K562 (cell line): ENCODE results near the gene SRD5A1. TPM values are rescaled to one million over a fixed set of nuclear protein-coding genes. Genes with fewer than 3 reads are reported as not detected.

ENCODE experiments used
- ATAC-seq: fragments of 200-7000 bp; cut with Tn5 transposase; 3 replicates; pipeline ENCODE4 v1.9.1; 2020; ENCODE audit warnings: moderate library complexity
- BruUV-seq: library from RNA; stranded (reverse); fragments of 400-500 nt; replicated peaks from 2 replicates; lab custom pipeline; 2021; lab: Mats Ljungman, UMichigan
- CTCF ChIA-PET: fragments of 300-600 bp; formaldehyde crosslinking; extraction: SDS; loops from one replicate; lab custom pipeline; 2021; ENCODE audit warnings: low intra/inter-chr PET ratio; lab: Yijun Ruan, JAX
- POLR2A ChIA-PET: fragments of 300-600, 350-650 bp; sonication (Branson Sonifier 250); formaldehyde crosslinking; extraction: SDS; loops from one replicate; lab custom pipeline; 2021; ENCODE audit warnings: antibody characterized with exemption, inconsistent platforms; lab: Yijun Ruan, JAX
- DNase-seq, 4 experiments: peaks; one replicate each; pipeline versions ENCODE4 v3.0.0 to v3.0.0-alpha.2; 2011 to 2018; ENCODE audit warnings: low spot score in 3 of 4, mixed read lengths in 3 of 4; ENCODE audit errors: extremely low read depth in 1 of 4
- FAIRE-seq: peaks from 2 replicates; lab custom pipeline; 2011; peaks lifted over from hg19 to GRCh38; lab: Jason Lieb, UNC
- H2AFZ ChIP-seq: 2 replicates; pipeline ENCODE4 v1.6.0; 2011; ENCODE audit warnings: low read depth, low read length, control low read depth, inconsistent platforms
- H3K27ac ChIP-seq: fragments of 200-600 bp; 3 replicates; pipeline ENCODE4 v1.8.0; 2011; ENCODE audit warnings: low read depth, mild to moderate bottlenecking, control low read depth, inconsistent platforms, low read length, moderate library complexity, mixed read lengths; ENCODE audit errors: extremely low read depth
- H3K27me3 ChIP-seq, 2 experiments: fragments of 300-600 bp in 1 of 2; 2 replicates in 1 of 2; 3 replicates in 1 of 2; pipeline versions ENCODE4 v1.6.0 to v1.8.0; 2011; ENCODE audit warnings: inconsistent platforms in 2 of 2, low read length in 2 of 2, mild to moderate bottlenecking in 1 of 2, mixed read lengths in 1 of 2, moderate library complexity in 1 of 2; ENCODE audit not compliant: control insufficient read depth in 2 of 2, insufficient read depth in 2 of 2
- H3K36me3 ChIP-seq: fragments of 300-600 bp; 3 replicates; pipeline ENCODE4 v1.8.0; 2011; ENCODE audit warnings: mild to moderate bottlenecking, low read length, inconsistent platforms; ENCODE audit not compliant: control insufficient read depth, insufficient read depth
- H3K4me1 ChIP-seq, 2 experiments: fragments of 200-600 bp in 1 of 2; replicated peaks in 1 of 2; 2 replicates in 1 of 2; 3 replicates in 1 of 2; pipeline versions ENCODE4 v1.5.1 to v1.8.0; 2011; ENCODE audit warnings: inconsistent platforms in 2 of 2, low read length in 2 of 2, mild to moderate bottlenecking in 1 of 2, mixed read lengths in 1 of 2, moderate library complexity in 1 of 2; ENCODE audit not compliant: control insufficient read depth in 2 of 2, insufficient read depth in 2 of 2
- H3K4me2 ChIP-seq: 2 replicates; pipeline ENCODE4 v1.6.1; 2011; ENCODE audit warnings: low read length, control low read depth, inconsistent platforms, mixed read lengths; ENCODE audit not compliant: insufficient read depth
- H3K4me3 ChIP-seq: fragments of 200-600 bp; sonication (generic), shearing (Covaris generic); 2 replicates; pipeline ENCODE4 v1.5.1; 2016; ENCODE audit warnings: control low read depth, inconsistent platforms
- H3K79me2 ChIP-seq: fragments of 200-600 bp; 3 replicates; pipeline ENCODE4 v1.8.0; 2011; ENCODE audit warnings: low read length, inconsistent platforms; ENCODE audit not compliant: control insufficient read depth, insufficient read depth
- H3K9ac ChIP-seq, 2 experiments: 2 replicates each; pipeline versions ENCODE4 v1.6.0 to v1.6.1; 2011; ENCODE audit warnings: low read depth in 2 of 2, low read length in 2 of 2, control low read depth in 1 of 2, inconsistent platforms in 1 of 2, mild to moderate bottlenecking in 1 of 2, mixed read lengths in 1 of 2; ENCODE audit not compliant: insufficient read depth in 1 of 2
- H3K9me1 ChIP-seq: one replicate; pipeline ENCODE4 v1.6.0; 2011; ENCODE audit warnings: inconsistent platforms, mild to moderate bottlenecking, low read length, moderate library complexity; ENCODE audit not compliant: control insufficient read depth, insufficient read depth
- H3K9me3 ChIP-seq: replicated peaks from 2 replicates; pipeline ENCODE4 v1.5.1; 2011; ENCODE audit warnings: low read depth, low read length, inconsistent platforms; ENCODE audit not compliant: control insufficient read depth, insufficient read depth
- H4K20me1 ChIP-seq: replicated peaks from 2 replicates; pipeline ENCODE4 v1.6.1; 2011; ENCODE audit warnings: low read length, inconsistent platforms, mixed read lengths; ENCODE audit not compliant: control insufficient read depth, insufficient read depth
- EGR1 ChIP-seq: fragments of 450-650 bp; conservative IDR thresholded peaks from 2 replicates; pipeline ENCODE4 v1.6.1; 2017; ENCODE audit warnings: mild to moderate bottlenecking
- HNRNPUL1 ChIP-seq: fragments of 200-400 bp; formaldehyde crosslinking; IDR thresholded peaks from 2 replicates; pipeline ENCODE4 v1.6.1; 2017; ENCODE audit warnings: low read length
- HSF4 ChIP-seq: fragments of 250-450 bp; sonication (Bioruptor Pico); IDR thresholded peaks from 2 replicates; pipeline ENCODE4 v2.1.2; 2022; ENCODE audit warnings: mild to moderate bottlenecking, moderate library complexity, borderline replicate concordance
- TRIM28 ChIP-seq: fragments of 450-650 bp; IDR thresholded peaks from 2 replicates; pipeline ENCODE4 v1.6.1; 2017
- U2AF2 ChIP-seq: fragments of 200-400 bp; formaldehyde crosslinking; optimal IDR thresholded peaks from 2 replicates; pipeline ENCODE3; 2017; ENCODE audit warnings: low read depth, mild to moderate bottlenecking, low read length
- ZNF354B ChIP-seq: fragments of 250-450 bp; sonication (Bioruptor Pico); IDR thresholded peaks from 2 replicates; pipeline ENCODE4 v1.4.0; 2020
- ZNF75A ChIP-seq: fragments of 450-650 bp; formaldehyde crosslinking; IDR thresholded peaks from 2 replicates; pipeline ENCODE4 v1.4.0; 2020; ENCODE audit warnings: mild to moderate bottlenecking
- WGBS: fragments of 100-300 bp; shearing (Covaris generic); methylation state at CpG from one replicate; pipeline ENCODE4 v1.1.6; 2016; ENCODE audit warnings: low coverage, mixed read lengths; ENCODE audit not compliant: insufficient coverage; ENCODE audit errors: missing lambda C conversion rate; 5-methylcytosine and 5-hydroxymethylcytosine counted together
- in situ Hi-C: fragments of 300-500 bp; cut with MboI; formaldehyde crosslinking; loops from 4 replicates; pipeline ENCODE4 v1.15.0; 2018; ENCODE audit warnings: inconsistent platforms, mixed read lengths
- intact Hi-C: fragments of 100-400 bp; cut with micrococcal nuclease; formaldehyde crosslinking; loops from 2 replicates; pipeline ENCODE4 v1.14.2; 2022
- polyA plus RNA-seq, 8 experiments: library from polyadenylated mRNA; depleted of rRNA in 4 of 8; stranded (reverse) in 5 of 8; unstranded in 3 of 8; fragments of >200 nt; fragmentation: Nextera tagmentation in 2 of 8; fragmentation: Illumina TruSeq in 1 of 8; extraction: Ambion mirVana in 2 of 8; extraction: Trizol in 1 of 8; gene quantifications; 2 replicates each; pipeline versions ENCODE4 v1.2.1 to v1.2.3, GENCODE V29; 2011 to 2014; ENCODE audit warnings: inconsistent platforms in 1 of 8, missing spikeins in 1 of 8
- total RNA-seq, 7 experiments: library from RNA; depleted of rRNA in 6 of 7; stranded (reverse); fragments of >200 nt in 6 of 7; fragmentation: Illumina TruSeq in 2 of 7; extraction: Trizol in 2 of 7; gene quantifications; 2 replicates each; pipeline versions ENCODE4 v1.2.1 to v1.2.3, GENCODE V29; 2011 to 2021; ENCODE audit warnings: low replicate concordance in 1 of 7
- TF ChIP-seq, protein P1 (sequence below): IDR thresholded peaks from 2 replicates; pipeline ENCODE4 v1.6.1; 2011; ENCODE audit warnings: borderline replicate concordance, low read depth, mild to moderate bottlenecking, moderate library complexity, low read length; ENCODE audit not compliant: insufficient read depth, poor library complexity, severe bottlenecking
- TF ChIP-seq, protein P2 (sequence below), 2 experiments: fragments of 200-800 bp in 1 of 2; sonication (Bioruptor generic) in 1 of 2; sonication (generic) in 1 of 2; formaldehyde crosslinking in 1 of 2; IDR thresholded peaks in 1 of 2; conservative IDR thresholded peaks in 1 of 2; 2 replicates each; pipeline versions ENCODE4 v1.5.0 to v1.6.1; 2016 to 2020; ENCODE audit warnings: missing compliant biosample characterization in 1 of 2, missing genetic modification characterization in 1 of 2, missing genetic modification reagents in 1 of 2
- TF ChIP-seq, protein P3 (sequence below): fragments of 150-350 bp; IDR thresholded peaks from 2 replicates; pipeline ENCODE4 v1.6.1; 2014; ENCODE audit warnings: low read depth, mild to moderate bottlenecking, low read length, borderline replicate concordance
- TF ChIP-seq, protein P4 (sequence below): fragments of 250-450 bp; sonication (Bioruptor Pico); IDR thresholded peaks from 2 replicates; pipeline ENCODE4 v1.8.0; 2021; ENCODE audit warnings: mild to moderate bottlenecking, moderate library complexity

The SRD5A1 gene
- total and polyA plus RNA-seq, 9 of the 15 experiments (the other 6 are each of a cell fraction or from before 2014, with no cell fraction given) = 1.3 to 22.6 (median 8.1) TPM

DNA sequence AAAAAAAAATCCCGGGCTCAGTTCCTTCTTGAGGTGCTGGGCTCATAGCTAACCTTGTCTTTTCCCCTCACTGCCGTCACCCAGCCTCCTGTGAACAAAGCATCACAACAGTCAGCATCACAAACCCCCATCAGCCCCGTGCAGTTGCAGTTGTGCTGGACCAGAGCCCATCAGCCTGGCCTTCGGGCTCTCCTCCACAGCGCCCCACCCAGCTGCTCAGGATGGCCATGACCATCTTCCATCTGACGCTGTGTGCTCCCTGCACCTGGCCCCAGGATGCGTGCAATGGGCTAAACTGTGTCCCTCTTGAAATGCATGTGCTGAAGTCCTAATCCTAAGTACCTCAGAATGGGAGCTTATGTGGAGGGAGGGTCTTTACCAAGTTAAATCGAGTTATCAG, 48.5 kb upstream of the SRD5A1 start (continued):
- TF ChIP-seq, protein P1, sequence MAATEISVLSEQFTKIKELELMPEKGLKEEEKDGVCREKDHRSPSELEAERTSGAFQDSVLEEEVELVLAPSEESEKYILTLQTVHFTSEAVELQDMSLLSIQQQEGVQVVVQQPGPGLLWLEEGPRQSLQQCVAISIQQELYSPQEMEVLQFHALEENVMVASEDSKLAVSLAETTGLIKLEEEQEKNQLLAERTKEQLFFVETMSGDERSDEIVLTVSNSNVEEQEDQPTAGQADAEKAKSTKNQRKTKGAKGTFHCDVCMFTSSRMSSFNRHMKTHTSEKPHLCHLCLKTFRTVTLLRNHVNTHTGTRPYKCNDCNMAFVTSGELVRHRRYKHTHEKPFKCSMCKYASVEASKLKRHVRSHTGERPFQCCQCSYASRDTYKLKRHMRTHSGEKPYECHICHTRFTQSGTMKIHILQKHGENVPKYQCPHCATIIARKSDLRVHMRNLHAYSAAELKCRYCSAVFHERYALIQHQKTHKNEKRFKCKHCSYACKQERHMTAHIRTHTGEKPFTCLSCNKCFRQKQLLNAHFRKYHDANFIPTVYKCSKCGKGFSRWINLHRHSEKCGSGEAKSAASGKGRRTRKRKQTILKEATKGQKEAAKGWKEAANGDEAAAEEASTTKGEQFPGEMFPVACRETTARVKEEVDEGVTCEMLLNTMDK = no peak
- TF ChIP-seq, all 486 proteins: peak for 0

DNA sequence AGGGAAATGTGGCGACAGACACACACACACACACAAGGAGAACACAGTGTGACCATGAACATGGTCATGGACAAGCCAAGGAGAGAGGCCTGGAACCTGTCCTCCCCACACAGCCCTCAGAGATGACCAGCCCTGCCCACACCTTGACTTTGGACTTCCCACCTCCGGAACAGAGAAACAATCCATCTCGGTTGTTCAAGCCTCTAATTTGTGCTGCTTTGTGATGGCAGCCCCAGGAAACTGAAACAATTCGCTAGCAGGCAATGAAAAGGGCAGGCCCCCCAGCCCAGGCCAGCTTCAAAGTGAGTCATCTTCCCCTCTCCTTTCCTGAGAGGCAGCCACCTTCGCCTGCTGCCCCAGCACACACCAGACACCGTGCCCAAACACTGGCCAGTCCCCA, 48.1 kb upstream of the SRD5A1 start:
- H4K20me1 ChIP-seq = 0 out of 2 replicates have a peak, but pooled peaks cover 6% of the 10 kb centered on the region
- H3K4me3 ChIP-seq = no peak overlapping the region
- no peak overlapping the region for H3K27ac ChIP-seq
- H3K27me3 ChIP-seq = peaks cover 52 to 60% of the 10 kb centered on the region in 2 experiments
- H3K36me3 ChIP-seq = no peaks in the 10 kb centered on the region
- WGBS = 8% methylated on average over 6 of the region's 6 CpGs
- H3K4me1 ChIP-seq = peaks cover 0 to 12% of the 10 kb centered on the region in 2 experiments; a peak in 2 of 5 replicates
- intact Hi-C loops = no loop called here
- H2AFZ ChIP-seq = no peak overlapping the region
- in situ Hi-C loops = no loop called here
- BruUV-seq = no TSS peak
- ChIA-PET POLR2A (interaction anchor here (0.5 to 0.6 kb wide), 2 partner anchors 9 to 28 kb away, joined by 3 to 4 read pairs; no protein-coding TSS in a partner anchor), CTCF (no interaction called here)
- H3K9me3 ChIP-seq = no peaks in the 10 kb centered on the region
- H3K9me1 ChIP-seq = peaks cover 3% of the 10 kb centered on the region
- no peak overlapping the region for H3K9ac ChIP-seq
- ATAC-seq (no peak), DNase-seq (no peak), FAIRE-seq (no peak)
- no peaks in the 10 kb centered on the region for H3K79me2 ChIP-seq
- no peak overlapping the region for H3K4me2 ChIP-seq
- TF ChIP-seq ZNF354B (CRISPR knock-in tag) (no peak), HNRNPUL1 (no peak), HSF4 (no peak), TRIM28 (no peak), ZNF75A (CRISPR knock-in tag) (no peak), EGR1 (no peak), U2AF2 (no peak)
- TF ChIP-seq, protein P2, sequence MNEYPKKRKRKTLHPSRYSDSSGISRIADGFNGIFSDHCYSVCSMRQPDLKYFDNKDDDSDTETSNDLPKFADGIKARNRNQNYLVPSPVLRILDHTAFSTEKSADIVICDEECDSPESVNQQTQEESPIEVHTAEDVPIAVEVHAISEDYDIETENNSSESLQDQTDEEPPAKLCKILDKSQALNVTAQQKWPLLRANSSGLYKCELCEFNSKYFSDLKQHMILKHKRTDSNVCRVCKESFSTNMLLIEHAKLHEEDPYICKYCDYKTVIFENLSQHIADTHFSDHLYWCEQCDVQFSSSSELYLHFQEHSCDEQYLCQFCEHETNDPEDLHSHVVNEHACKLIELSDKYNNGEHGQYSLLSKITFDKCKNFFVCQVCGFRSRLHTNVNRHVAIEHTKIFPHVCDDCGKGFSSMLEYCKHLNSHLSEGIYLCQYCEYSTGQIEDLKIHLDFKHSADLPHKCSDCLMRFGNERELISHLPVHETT (CRISPR knock-in tag; conservative IDR thresholded peaks at IDR 0.05 in 1 of 2, IDR thresholded peaks at IDR 0.05 in 1 of 2) = no peak
- TF ChIP-seq, protein P3, sequence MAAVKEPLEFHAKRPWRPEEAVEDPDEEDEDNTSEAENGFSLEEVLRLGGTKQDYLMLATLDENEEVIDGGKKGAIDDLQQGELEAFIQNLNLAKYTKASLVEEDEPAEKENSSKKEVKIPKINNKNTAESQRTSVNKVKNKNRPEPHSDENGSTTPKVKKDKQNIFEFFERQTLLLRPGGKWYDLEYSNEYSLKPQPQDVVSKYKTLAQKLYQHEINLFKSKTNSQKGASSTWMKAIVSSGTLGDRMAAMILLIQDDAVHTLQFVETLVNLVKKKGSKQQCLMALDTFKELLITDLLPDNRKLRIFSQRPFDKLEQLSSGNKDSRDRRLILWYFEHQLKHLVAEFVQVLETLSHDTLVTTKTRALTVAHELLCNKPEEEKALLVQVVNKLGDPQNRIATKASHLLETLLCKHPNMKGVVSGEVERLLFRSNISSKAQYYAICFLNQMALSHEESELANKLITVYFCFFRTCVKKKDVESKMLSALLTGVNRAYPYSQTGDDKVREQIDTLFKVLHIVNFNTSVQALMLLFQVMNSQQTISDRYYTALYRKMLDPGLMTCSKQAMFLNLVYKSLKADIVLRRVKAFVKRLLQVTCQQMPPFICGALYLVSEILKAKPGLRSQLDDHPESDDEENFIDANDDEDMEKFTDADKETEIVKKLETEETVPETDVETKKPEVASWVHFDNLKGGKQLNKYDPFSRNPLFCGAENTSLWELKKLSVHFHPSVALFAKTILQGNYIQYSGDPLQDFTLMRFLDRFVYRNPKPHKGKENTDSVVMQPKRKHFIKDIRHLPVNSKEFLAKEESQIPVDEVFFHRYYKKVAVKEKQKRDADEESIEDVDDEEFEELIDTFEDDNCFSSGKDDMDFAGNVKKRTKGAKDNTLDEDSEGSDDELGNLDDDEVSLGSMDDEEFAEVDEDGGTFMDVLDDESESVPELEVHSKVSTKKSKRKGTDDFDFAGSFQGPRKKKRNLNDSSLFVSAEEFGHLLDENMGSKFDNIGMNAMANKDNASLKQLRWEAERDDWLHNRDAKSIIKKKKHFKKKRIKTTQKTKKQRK = no peak
- TF ChIP-seq, protein P4, sequence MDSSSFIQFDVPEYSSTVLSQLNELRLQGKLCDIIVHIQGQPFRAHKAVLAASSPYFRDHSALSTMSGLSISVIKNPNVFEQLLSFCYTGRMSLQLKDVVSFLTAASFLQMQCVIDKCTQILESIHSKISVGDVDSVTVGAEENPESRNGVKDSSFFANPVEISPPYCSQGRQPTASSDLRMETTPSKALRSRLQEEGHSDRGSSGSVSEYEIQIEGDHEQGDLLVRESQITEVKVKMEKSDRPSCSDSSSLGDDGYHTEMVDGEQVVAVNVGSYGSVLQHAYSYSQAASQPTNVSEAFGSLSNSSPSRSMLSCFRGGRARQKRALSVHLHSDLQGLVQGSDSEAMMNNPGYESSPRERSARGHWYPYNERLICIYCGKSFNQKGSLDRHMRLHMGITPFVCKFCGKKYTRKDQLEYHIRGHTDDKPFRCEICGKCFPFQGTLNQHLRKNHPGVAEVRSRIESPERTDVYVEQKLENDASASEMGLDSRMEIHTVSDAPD (CRISPR knock-in tag) = no peak
